Muscle layer of colon (tissue), 2 donors: Measurements from ENCODE around the gene TBC1D16.

Experiments
- H3K27ac ChIP-seq: one replicate; pipeline ENCODE4 v1.7.0; 2013; ENCODE audit warnings: low read depth, mild to moderate bottlenecking, low read length, moderate library complexity
- H3K27me3 ChIP-seq, 2 donors: one replicate each; pipeline ENCODE4 v1.7.0; 2013; ENCODE audit warnings: low read length in 2 of 2, mild to moderate bottlenecking in 2 of 2; ENCODE audit not compliant: insufficient read depth in 2 of 2, control insufficient read depth in 1 of 2
- H3K36me3 ChIP-seq: one replicate; pipeline ENCODE4 v1.7.0; 2013; ENCODE audit warnings: mild to moderate bottlenecking, low read length; ENCODE audit not compliant: insufficient read depth
- H3K4me1 ChIP-seq: one replicate; pipeline ENCODE4 v1.7.0; 2013; ENCODE audit warnings: mild to moderate bottlenecking, low read length; ENCODE audit not compliant: insufficient read depth
- H3K4me3 ChIP-seq, 2 donors: one replicate each; pipeline ENCODE4 v1.7.0; 2013; ENCODE audit warnings: low read length in 2 of 2, low read depth in 1 of 2, mild to moderate bottlenecking in 1 of 2, moderate library complexity in 1 of 2
- H3K9ac ChIP-seq: one replicate; pipeline ENCODE4 v1.7.0; 2013; ENCODE audit warnings: low read length
- H3K9me3 ChIP-seq: one replicate; pipeline ENCODE4 v1.7.0; 2013; ENCODE audit warnings: mild to moderate bottlenecking, low read length
- donor health status: abdominal sarcoma.
- donor health status: Adenocarcinoma of cecum.

The TBC1D16 gene

DNA sequence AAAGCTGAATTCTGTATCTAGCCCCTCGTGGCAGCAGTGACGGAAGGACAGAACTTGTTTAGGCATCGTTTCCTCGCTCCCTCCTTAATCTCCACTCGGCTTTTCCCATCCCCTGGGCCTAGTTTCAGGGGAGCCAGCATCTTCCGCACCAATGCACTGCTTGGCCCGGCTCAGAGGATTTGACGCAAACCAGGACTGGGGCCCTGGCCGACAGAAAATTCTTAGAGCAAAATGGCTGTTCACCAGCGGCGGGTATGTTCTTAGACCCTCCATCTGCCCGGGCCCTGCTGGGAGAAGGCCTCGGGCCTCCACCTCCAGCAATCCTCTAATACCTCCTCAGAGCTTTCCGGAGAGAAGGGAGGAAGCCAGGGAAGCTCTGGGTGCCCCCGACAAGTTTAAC, 54.6 kb downstream of the TBC1D16 start:
- H3K9ac ChIP-seq, result no peak overlapping the region
- H3K36me3 ChIP-seq, result no peaks in the 10 kb centered on the region
- no peak overlapping the region for H3K4me3 ChIP-seq
- H3K4me1 ChIP-seq, result peaks cover 6% of the 10 kb centered on the region
- H3K27me3 ChIP-seq, result no peaks in the 10 kb centered on the region
- H3K27ac ChIP-seq, result no peak overlapping the region
- H3K9me3 ChIP-seq, result no peaks in the 10 kb centered on the region

DNA sequence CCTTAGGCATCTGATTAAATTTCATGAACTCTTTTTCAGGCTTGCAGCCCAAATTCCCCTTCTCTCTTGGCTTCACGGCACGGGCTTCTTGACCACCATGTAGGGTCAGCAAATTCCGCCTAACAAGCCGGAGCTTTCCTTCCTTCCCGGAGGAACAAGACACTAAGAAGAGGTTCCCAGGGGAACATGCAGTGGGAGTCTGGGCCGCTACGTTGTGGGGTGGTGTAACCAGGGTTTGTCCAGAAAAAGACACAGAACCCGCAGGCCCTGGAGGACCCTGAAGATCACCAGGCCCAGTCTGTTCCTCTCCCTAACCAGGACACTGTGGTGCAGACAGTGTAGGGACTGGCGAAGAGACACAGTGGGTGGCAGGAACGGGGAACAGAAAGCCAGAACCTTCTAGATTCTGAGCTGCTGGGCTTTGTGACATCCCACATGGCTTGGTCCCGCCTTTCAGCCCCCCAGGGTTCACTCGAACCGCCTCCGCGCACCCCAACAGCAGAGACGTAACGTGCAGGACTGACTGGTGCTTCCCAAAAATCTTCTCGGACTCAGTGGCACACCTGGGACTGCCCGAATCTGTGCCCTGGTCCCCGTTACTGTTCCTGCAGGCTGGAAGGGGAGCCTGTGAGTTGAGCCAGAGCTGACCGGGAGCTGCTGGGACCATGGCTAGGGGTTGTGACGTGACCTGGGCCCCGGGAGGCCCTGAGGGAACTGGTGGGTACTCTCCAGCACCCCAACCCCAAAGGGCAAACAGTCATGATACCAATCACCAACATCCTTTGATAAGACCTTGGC, 55.2 kb downstream of the TBC1D16 start:
- Histone ChIP-seq H3K4me1 (peaks cover 6% of the 10 kb centered on the region), H3K27me3 (no peaks in the 10 kb centered on the region), H3K36me3 (no peaks in the 10 kb centered on the region), H3K9ac (no peak overlapping the region), H3K4me3 (no peak overlapping the region), H3K27ac (no peak overlapping the region), H3K9me3 (no peaks in the 10 kb centered on the region)

DNA sequence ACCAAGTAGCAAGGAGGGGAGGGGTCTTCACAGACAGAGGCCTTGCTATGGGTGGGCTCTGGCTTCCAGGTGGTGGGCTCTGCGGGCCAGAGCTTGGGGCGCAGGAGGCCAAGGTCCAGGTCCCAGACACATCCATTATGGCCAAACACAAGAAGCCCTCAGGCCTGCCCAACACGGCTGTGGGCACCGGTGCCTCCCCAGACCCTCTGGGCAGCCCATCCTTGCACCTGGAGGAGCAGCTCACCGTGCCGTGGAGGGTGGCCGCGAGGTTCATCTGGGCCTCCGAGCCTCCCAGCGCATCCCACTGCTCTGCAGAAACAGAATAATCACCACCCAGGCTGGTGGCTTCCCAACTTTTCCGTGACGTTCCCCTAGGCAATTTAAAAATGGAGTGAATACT, 55.9 kb downstream of the TBC1D16 start:
- no peak overlapping the region for H3K27ac ChIP-seq
- no peaks in the 10 kb centered on the region for H3K9me3 ChIP-seq
- H3K27me3 ChIP-seq, result no peaks in the 10 kb centered on the region
- no peak overlapping the region for H3K9ac ChIP-seq
- peaks cover 6% of the 10 kb centered on the region for H3K4me1 ChIP-seq
- H3K4me3 ChIP-seq, result no peak overlapping the region
- no peaks in the 10 kb centered on the region for H3K36me3 ChIP-seq

DNA sequence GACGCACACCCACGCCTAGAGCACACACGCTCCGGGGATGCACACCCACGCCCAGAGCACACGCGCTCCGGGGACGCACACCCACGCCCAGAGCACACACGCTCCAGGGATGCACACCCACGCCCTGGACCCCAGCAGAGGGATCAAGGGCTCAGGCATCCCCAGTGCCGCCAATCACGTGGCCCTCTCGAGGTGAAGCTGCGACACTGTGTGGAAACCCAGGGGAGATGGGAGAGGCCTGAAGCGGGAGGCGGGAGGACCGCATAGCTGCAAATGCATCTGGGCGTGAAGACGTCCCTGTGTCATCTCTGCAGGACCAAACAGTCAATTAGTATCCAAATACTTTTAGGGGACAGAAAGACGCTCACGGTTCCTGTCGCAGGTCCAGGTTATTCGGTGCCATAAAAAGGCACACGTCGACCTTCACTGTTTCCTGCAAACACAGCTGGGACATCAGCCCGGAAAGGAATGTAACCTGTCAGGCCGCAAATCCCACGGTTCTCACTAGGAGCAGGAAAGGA, 56.4 kb downstream of the TBC1D16 start:
- peaks cover 6% of the 10 kb centered on the region for H3K4me1 ChIP-seq
- H3K36me3 ChIP-seq, result no peaks in the 10 kb centered on the region
- H3K9me3 ChIP-seq, result no peaks in the 10 kb centered on the region
- no peaks in the 10 kb centered on the region for H3K27me3 ChIP-seq
- H3K4me3 ChIP-seq, result no peak overlapping the region
- H3K27ac ChIP-seq, result no peak overlapping the region
- no peak overlapping the region for H3K9ac ChIP-seq

DNA sequence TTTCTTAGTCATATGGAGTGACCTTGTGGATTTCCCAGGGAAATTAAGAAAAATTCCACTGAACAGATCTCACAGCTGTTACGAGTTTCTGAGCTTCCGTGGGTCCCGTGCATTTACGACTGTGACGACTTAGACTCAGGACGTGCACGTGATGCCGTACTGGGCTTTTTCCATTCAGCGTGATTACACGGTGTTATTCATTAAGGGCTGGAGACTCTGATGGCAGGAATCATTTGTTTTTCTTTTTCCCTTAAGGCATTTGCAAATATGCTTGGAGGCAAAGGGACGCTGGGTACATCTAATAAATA, 57.2 kb downstream of the TBC1D16 start:
- Histone ChIP-seq H3K4me1 (peaks cover 6% of the 10 kb centered on the region), H3K27me3 (no peaks in the 10 kb centered on the region), H3K9ac (no peak overlapping the region), H3K9me3 (no peaks in the 10 kb centered on the region), H3K36me3 (no peaks in the 10 kb centered on the region), H3K27ac (no peak overlapping the region), H3K4me3 (no peak overlapping the region)

DNA sequence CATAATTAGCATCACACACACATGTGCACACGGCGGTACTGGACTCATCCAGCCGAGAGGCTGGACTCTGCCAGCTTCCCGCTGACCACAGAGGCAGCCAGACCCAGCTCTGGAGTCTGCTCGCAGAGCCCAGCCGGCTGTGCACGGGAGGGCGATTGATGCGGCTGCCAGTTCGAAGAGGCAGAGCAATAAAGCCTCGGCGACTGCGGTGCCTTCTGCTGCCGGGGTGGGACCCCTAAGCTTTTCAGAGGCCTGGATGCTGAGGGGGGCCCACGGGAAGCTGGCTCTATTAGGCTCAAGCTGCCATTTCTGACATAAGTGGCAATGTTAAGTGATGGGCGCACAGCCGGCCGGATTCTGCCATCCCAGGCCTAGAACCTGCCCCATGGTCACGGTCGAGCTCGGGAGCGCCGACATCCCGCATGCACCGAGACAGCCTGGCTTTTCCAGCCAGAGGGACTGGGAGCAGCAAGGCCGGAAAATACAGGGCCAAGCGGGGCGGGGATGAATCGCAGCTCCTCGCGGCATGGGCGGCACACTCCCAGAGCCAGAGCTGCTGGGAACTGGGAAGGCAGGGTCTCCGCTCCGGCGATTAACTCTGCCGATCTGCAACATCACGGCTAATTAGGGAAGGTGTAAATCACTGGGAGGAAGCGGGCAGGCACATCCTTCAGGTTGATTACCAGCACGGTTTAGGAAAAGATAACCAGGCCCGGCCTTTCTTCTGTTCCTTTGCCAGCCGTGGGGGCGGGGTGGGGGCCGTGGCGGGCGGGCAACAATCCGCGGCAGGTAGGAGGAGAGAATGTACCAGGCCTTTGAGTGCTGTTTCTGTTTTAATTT, 57.7 kb downstream of the TBC1D16 start:
- H3K9ac ChIP-seq, result no peak overlapping the region
- H3K4me3 ChIP-seq, result no peak overlapping the region

DNA sequence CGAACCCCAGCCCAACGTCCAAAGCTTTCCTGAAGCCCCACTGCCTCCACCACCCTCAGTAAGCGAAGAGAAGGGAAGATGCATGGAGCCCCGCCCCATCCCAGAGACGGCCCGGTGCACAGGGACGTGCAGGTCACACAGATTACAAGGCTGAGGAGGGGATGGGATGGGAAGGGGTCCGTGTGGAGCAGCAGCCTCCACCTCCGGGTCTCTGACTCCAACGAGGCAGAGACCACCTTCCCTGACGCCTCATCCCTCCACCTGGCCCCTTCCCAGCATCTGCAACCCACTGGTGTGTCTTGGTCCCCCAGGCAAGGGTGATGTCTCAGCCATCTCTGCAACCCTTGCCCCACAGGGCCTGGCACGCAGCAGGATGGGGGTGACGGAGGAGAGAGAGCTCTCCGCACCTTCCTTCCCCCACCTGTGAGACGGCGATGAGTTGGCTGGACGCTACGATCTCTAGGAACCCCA, 58.5 kb downstream of the TBC1D16 start:
- Histone ChIP-seq H3K4me3 (no peak overlapping the region), H3K9ac (no peak overlapping the region), H3K27ac (no peak overlapping the region)

More for the DNA sequence above, 57.7 kb downstream of the TBC1D16 start:
- Histone ChIP-seq H3K27me3 (no peaks in the 10 kb centered on the region), H3K36me3 (no peaks in the 10 kb centered on the region), H3K27ac (no peak overlapping the region), H3K4me1 (peaks cover 6% of the 10 kb centered on the region), H3K9me3 (no peaks in the 10 kb centered on the region)

DNA sequence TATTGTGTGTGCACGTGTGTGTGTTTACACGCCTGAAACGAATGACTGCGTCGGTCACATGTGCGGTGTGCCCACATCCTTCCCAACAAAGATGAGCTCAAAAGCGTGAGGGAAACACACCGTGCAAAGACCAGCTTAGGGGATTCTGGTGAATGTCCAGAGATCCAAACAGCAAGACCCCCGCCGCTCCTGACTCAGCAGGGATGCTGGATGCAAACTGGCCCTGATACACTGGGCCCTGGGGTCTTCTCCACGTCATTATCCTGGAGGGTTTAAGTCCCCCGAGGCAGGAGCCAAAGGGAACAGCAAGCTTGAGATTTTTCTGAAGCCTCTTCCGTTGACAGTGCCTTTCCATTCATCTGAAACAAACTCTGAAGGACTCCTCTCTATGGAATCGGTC, 59.2 kb downstream of the TBC1D16 start:
- Histone ChIP-seq H3K27me3 (no peaks in the 10 kb centered on the region), H3K27ac (no peak overlapping the region), H3K4me3 (no peak overlapping the region), H3K9ac (no peak overlapping the region), H3K36me3 (no peaks in the 10 kb centered on the region), H3K4me1 (peaks cover under 1% of the 10 kb centered on the region), H3K9me3 (no peaks in the 10 kb centered on the region)

More for the DNA sequence above, 58.5 kb downstream of the TBC1D16 start:
- Histone ChIP-seq H3K36me3 (no peaks in the 10 kb centered on the region), H3K4me1 (peaks cover 6% of the 10 kb centered on the region), H3K27me3 (no peaks in the 10 kb centered on the region), H3K9me3 (no peaks in the 10 kb centered on the region)

DNA sequence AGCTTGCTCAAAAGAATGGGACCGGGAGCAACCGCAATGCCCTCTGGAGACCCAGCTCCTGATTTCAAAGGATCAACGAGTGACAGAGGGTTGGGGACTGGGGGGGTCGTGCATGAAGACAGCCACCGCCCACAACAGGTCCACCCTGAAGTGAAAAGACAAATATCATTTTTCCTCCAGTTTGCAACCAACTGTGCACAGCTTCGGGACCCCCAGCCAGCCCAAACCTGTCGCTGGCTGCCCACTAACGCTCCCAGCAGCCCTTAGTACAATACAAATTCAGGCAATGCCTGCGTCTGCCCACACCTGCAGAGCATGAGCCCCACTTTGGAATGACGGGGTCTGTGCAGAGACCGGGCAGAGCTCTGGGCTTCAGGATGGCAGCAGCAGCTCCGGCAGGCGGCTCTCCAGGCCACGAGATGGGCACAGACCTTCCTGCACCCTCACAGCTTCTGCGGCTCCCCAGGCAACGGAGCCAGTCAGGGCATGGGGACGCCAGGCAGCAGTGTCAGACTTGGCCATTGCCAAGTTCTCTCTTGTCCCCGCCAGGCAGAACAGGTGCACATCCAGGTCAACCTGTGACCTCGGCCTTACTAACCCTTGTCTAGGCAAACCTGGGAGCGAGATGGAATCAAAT, 60.1 kb downstream of the TBC1D16 start:
- Histone ChIP-seq H3K27ac (no peak overlapping the region), H3K4me3 (no peak overlapping the region), H3K9me3 (no peaks in the 10 kb centered on the region), H3K27me3 (no peaks in the 10 kb centered on the region), H3K36me3 (no peaks in the 10 kb centered on the region), H3K9ac (no peak overlapping the region), H3K4me1 (no peaks in the 10 kb centered on the region)

DNA sequence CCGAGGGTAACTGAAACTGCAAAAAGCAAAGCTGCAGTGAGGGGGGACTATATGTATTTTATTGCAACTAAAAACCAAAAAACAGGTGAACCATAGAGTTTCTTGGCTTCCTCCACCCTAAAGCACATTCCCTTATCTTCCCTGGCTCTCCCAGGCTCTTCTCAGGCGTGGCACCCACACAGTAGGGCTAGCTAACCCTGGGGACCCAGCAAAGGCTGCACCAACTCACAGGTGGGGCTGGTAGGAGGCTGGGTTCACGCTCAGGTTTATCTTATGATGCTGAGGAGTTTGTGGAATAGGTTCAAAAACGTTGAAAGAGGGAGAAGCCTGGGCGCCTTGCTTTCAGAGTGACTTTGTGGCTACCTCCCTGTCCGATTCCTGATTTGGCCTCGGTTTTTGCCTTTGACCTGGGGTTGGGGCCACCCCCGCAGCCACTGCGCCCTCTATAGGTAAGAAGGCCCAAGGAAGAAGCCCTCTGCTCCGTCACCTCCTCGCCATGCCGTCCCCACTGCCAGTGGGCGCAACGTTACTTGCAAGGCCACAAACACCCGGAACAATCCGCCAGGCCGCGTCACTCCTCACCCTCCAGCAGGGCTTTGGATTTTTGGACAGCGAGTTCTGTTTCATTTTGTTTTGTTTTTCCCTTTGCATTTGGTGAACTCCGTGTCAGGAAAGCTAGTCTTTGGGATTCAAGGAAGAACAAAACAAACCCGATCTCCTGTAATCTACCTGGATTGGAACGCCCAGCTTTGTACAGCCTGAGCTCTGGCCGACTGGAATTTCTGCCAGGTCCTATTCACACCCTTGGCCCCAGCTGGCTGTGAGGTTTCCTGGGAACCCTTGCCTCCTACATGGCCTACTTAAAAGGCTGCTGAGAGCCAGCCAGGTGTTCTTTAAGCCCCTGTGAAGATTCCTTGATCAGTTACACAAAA, 60.8 kb downstream of the TBC1D16 start:
- H3K27ac ChIP-seq, result no peak overlapping the region

More for the DNA sequence above, 60.8 kb downstream of the TBC1D16 start:
- H3K27me3 ChIP-seq, result no peaks in the 10 kb centered on the region
- no peak overlapping the region for H3K4me3 ChIP-seq
- no peaks in the 10 kb centered on the region for H3K9me3 ChIP-seq
- H3K9ac ChIP-seq, result no peak overlapping the region
- no peaks in the 10 kb centered on the region for H3K36me3 ChIP-seq
- no peaks in the 10 kb centered on the region for H3K4me1 ChIP-seq
